ENCODE data around the gene ERAP2. TPM values are rescaled to one million over a fixed set of nuclear protein-coding genes. Genes with fewer than 3 reads are reported as not detected.
A peak's percentile ranks its signal among the peaks of the same experiment; 100 is the strongest.

The ERAP2 gene
- total and polyA plus RNA-seq, 2 of the 13 experiments (the other 11 are each of a cell fraction or from before 2014, with no cell fraction given) = 12.8 to 16.6 TPM

DNA sequence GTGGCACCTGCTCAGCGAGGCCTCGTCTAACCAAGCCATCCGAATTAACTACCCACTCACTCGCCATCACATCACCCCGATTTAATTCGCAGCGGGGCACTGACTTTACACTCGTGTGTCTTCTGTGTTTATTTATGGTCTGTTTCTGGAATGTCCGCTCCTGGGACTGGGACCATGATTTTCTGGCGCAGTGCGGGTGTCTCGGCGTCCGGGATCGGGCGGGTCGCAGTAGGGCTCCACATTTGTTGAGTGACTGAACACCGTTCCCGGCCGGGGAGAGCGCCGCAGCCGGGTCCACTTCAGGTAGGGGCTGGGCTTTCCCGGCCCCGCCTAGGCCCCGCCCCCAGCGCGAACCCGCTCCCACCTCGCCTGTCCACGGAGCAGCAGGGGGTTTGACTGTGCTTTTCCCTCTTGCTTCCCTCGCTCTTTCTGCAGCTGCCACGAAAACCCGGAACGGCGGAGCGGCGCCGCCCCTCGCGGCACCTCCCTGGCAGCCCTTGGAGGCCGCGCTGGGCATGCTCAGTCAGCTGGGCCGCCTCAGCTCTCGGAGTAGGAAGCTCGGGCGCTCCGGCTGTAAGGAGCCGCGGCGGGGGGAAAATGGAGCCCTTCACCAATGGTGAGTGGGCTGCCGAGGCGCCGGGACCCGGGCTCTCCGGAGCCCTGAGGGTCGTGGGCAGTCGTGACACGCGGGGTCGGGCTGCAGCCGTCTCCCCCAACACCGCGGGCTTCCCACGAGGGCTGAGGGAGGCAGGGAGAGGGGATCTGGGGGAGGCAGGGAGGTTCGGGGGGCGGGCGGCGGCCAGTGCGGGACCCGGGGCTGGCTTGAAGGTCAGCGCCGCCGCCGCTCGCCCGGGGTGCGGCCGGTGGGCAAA lies 59.5 kb downstream of the ERAP2 start, which contains the start of gene LNPEP (continued):
- TF ChIP-seq ZNF703 (CRISPR knock-in tag; IDR thresholded peaks at IDR 0.05; ENCODE audit: borderline replicate concordance) (no peak), ZFP90 (CRISPR knock-in tag; IDR thresholded peaks at IDR 0.05; ENCODE audit: borderline replicate concordance) (no peak; the same call in 1 of the 2 replicates), SRF (IDR thresholded peaks at IDR 0.05; ENCODE audit: low read depth, low read length) (no peak), NBN (conservative IDR thresholded peaks at IDR 0.05) (no peak), ZNF556 (CRISPR knock-in tag; IDR thresholded peaks at IDR 0.05; ENCODE audit: borderline replicate concordance) (peak; percentile 68; the same call in 1 of the 2 replicates), PITX1 (CRISPR knock-in tag; IDR thresholded peaks at IDR 0.05) (0 out of 2 replicates have a peak, but pooled peaks have one; percentile 55), ZBTB7A (CRISPR knock-in tag; IDR thresholded peaks at IDR 0.05) (peak; percentile 60; the same call in 1 of the 2 replicates), MAFK (conservative IDR thresholded peaks at IDR 0.05 in 1 of 2, IDR thresholded peaks at IDR 0.05 in 1 of 2; ENCODE audit: low read length in 2 of 2) (no peak), NFATC3 (CRISPR knock-in tag; IDR thresholded peaks at IDR 0.05) (no peak), ZNF234 (CRISPR knock-in tag; conservative IDR thresholded peaks at IDR 0.05) (peak; percentile 86; the same call in 1 of the 2 replicates), ZMYM4 (CRISPR knock-in tag; IDR thresholded peaks at IDR 0.05) (peak; percentile 90), KLF16 (CRISPR knock-in tag; IDR thresholded peaks at IDR 0.05) (peak in 1 of 2 experiments; percentile 82; a peak in 1 of 4 replicates), RFXANK (CRISPR knock-in tag; IDR thresholded peaks at IDR 0.05) (no peak), ZNF749 (CRISPR knock-in tag; IDR thresholded peaks at IDR 0.05; ENCODE audit: borderline replicate concordance) (peak; percentile 53; the same call in 1 of the 2 replicates), SIN3A (IDR thresholded peaks at IDR 0.05; ENCODE audit: borderline replicate concordance, low read depth, low read length) (peak; percentile 82), MIER2 (CRISPR knock-in tag; IDR thresholded peaks at IDR 0.05) (no peak; the same call in 1 of the 2 replicates), ZNF382 (CRISPR knock-in tag; IDR thresholded peaks at IDR 0.05; ENCODE audit: borderline replicate concordance) (no peak), ZNF274 (CRISPR knock-in tag; IDR thresholded peaks at IDR 0.05) (no peak), ZNF567 (CRISPR knock-in tag; IDR thresholded peaks at IDR 0.05; ENCODE audit: borderline replicate concordance) (no peak)
- TF ChIP-seq, protein P1, sequence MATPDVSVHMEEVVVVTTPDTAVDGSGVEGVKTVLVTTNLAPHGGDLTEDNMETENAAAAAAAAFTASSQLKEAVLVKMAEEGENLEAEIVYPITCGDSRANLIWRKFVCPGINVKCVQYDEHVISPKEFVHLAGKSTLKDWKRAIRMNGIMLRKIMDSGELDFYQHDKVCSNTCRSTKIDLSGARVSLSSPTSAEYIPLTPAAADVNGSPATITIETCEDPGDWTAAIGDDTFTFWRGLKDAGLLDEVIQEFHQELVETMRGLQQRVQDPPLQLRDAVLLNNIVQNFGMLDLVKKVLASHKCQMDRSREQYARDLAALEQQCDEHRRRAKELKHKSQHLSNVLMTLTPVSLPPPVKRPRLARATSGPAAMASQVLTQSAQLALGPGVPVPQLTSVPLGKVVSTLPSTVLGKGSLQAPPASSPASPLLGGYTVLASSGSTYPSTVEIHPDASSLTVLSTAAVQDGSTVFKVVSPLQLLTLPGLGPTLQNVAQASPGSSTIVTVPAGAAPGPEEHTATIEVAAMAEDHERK (CRISPR knock-in tag; IDR thresholded peaks at IDR 0.05; ENCODE audit: low read depth) = peak; percentile 49; the same call in 1 of the 2 replicates

Data from HepG2 (cell line).